H9 (cell line): ENCODE data around the gene TOMM40L. TPM values are rescaled to one million over a fixed set of nuclear protein-coding genes. Genes with fewer than 3 reads are reported as not detected.

ENCODE experiments used
- DNase-seq: peaks from one replicate; pipeline ENCODE4 v3.0.0-alpha.2; 2017
- H2AFZ ChIP-seq: one replicate; pipeline ENCODE4 v1.6.1; 2013; ENCODE audit warnings: mild to moderate bottlenecking, low read length, control low read depth, moderate library complexity
- H2AK5ac ChIP-seq: 2 replicates; pipeline ENCODE4 v1.6.1; 2013; ENCODE audit warnings: low read length, control low read depth, mixed read lengths; ENCODE audit not compliant: insufficient read length
- H2BK120ac ChIP-seq: one replicate; pipeline ENCODE4 v1.6.1; 2013; ENCODE audit warnings: low read depth, mild to moderate bottlenecking, low read length, control low read depth, inconsistent platforms; ENCODE audit not compliant: poor library complexity, severe bottlenecking
- H2BK12ac ChIP-seq: 2 replicates; pipeline ENCODE4 v1.6.1; 2013; ENCODE audit warnings: low read length, control low read depth, mixed read lengths, low read depth; ENCODE audit not compliant: insufficient read length
- H2BK15ac ChIP-seq: 2 replicates; pipeline ENCODE4 v1.6.1; 2013; ENCODE audit warnings: low read depth, low read length, control low read depth
- H2BK20ac ChIP-seq: one replicate; pipeline ENCODE4 v1.6.1; 2013; ENCODE audit warnings: low read depth, mild to moderate bottlenecking, low read length, control low read depth, inconsistent platforms; ENCODE audit not compliant: poor library complexity, severe bottlenecking
- H2BK5ac ChIP-seq: 2 replicates; pipeline ENCODE4 v1.6.1; 2013; ENCODE audit warnings: low read length, control low read depth, mixed read lengths; ENCODE audit not compliant: insufficient read length
- H3K14ac ChIP-seq: 2 replicates; pipeline ENCODE4 v1.6.1; 2013; ENCODE audit warnings: low read length, control low read depth; ENCODE audit not compliant: insufficient read depth
- H3K18ac ChIP-seq: 2 replicates; pipeline ENCODE4 v1.6.1; 2013; ENCODE audit warnings: low read depth, mild to moderate bottlenecking, mixed read lengths, low read length, control low read depth; ENCODE audit not compliant: insufficient read length
- H3K23ac ChIP-seq: 2 replicates; pipeline ENCODE4 v1.6.1; 2013; ENCODE audit warnings: low read length, control low read depth, mixed read lengths, low read depth; ENCODE audit not compliant: insufficient read length
- H3K23me2 ChIP-seq: 2 replicates; pipeline ENCODE4 v1.6.1; 2013; ENCODE audit warnings: low read depth, mild to moderate bottlenecking, mixed read lengths, low read length, control low read depth; ENCODE audit not compliant: insufficient read length, poor library complexity, severe bottlenecking
- H3K27ac ChIP-seq: 2 replicates; pipeline ENCODE4 v1.5.1; 2013; ENCODE audit warnings: low read length, control low read depth, mixed read lengths, low read depth; ENCODE audit not compliant: insufficient read length
- H3K27me3 ChIP-seq: 2 replicates; pipeline ENCODE4 v1.6.1; 2013; ENCODE audit warnings: low read length, control low read depth, inconsistent platforms; ENCODE audit not compliant: insufficient read depth
- H3K4ac ChIP-seq: 2 replicates; pipeline ENCODE4 v1.6.1; 2013; ENCODE audit warnings: low read depth, mild to moderate bottlenecking, control low read depth, inconsistent platforms, low read length, moderate library complexity
- H3K4me1 ChIP-seq: 2 replicates; pipeline ENCODE4 v1.6.1; 2013; ENCODE audit warnings: low read length, control low read depth, inconsistent platforms; ENCODE audit not compliant: insufficient read depth
- H3K4me2 ChIP-seq: 2 replicates; pipeline ENCODE4 v1.6.1; 2013; ENCODE audit warnings: low read length, control low read depth, mixed read lengths; ENCODE audit not compliant: insufficient read length, insufficient read depth
- H3K56ac ChIP-seq: 2 replicates; pipeline ENCODE4 v1.6.1; 2013; ENCODE audit warnings: low read depth, mild to moderate bottlenecking, mixed read lengths, low read length, control low read depth; ENCODE audit not compliant: insufficient read length
- H3K79me1 ChIP-seq: 2 replicates; pipeline ENCODE4 v1.6.1; 2013; ENCODE audit warnings: low read depth, mild to moderate bottlenecking, moderate library complexity, low read length, control low read depth, inconsistent platforms; ENCODE audit not compliant: insufficient read depth, poor library complexity, severe bottlenecking
- H3K79me2 ChIP-seq: 2 replicates; pipeline ENCODE4 v1.6.1; 2013; ENCODE audit warnings: low read length, control low read depth, inconsistent platforms; ENCODE audit not compliant: insufficient read depth
- H3K9ac ChIP-seq: 2 replicates; pipeline ENCODE4 v1.6.1; 2013; ENCODE audit warnings: low read length, control low read depth, mixed read lengths; ENCODE audit not compliant: insufficient read length; ENCODE audit errors: extremely low read depth
- H3K9me3 ChIP-seq: one replicate; pipeline ENCODE4 v1.6.1; 2013; ENCODE audit warnings: low read depth, low read length, inconsistent platforms; ENCODE audit not compliant: control insufficient read depth
- H3T11ph ChIP-seq: one replicate; pipeline ENCODE4 v1.6.1; 2013; ENCODE audit warnings: mild to moderate bottlenecking, low read length, control low read depth, inconsistent platforms
- H4K20me1 ChIP-seq: one replicate; pipeline ENCODE4 v1.6.1; 2013; ENCODE audit not compliant: control insufficient read depth, insufficient read length, insufficient read depth
- H4K5ac ChIP-seq: 2 replicates; pipeline ENCODE4 v1.6.1; 2013; ENCODE audit warnings: low read depth, mild to moderate bottlenecking, mixed read lengths, low read length, control low read depth; ENCODE audit not compliant: insufficient read length
- H4K8ac ChIP-seq: replicated peaks from 2 replicates; pipeline ENCODE4 v1.6.1; 2013; ENCODE audit warnings: low read length, control low read depth, mixed read lengths, low read depth; ENCODE audit not compliant: insufficient read length
- H4K91ac ChIP-seq: 2 replicates; pipeline ENCODE4 v1.6.1; 2013; ENCODE audit warnings: low read depth, mild to moderate bottlenecking, moderate library complexity, mixed read lengths, low read length, control low read depth; ENCODE audit not compliant: insufficient read length
- H3K27ac Mint-ChIP-seq, 3 experiments: 2 replicates in 2 of 3; 3 replicates in 1 of 3; pipeline ENCODE4 v1.8.0; 2020 to 2021; ENCODE audit warnings: mixed read lengths in 3 of 3, mild to moderate bottlenecking in 1 of 3, moderate library complexity in 1 of 3
- H3K27me3 Mint-ChIP-seq: 2 replicates; pipeline ENCODE4 v1.8.0; 2021; ENCODE audit warnings: low read depth, mild to moderate bottlenecking, moderate library complexity, mixed read lengths
- H3K36me3 Mint-ChIP-seq, 3 experiments: 2 replicates in 2 of 3; 3 replicates in 1 of 3; pipeline ENCODE4 v1.8.0; 2020 to 2021; ENCODE audit warnings: low read depth in 3 of 3, mixed read lengths in 3 of 3; ENCODE audit not compliant: insufficient read depth in 1 of 3
- H3K4me1 Mint-ChIP-seq, 2 experiments: 2 replicates each; pipeline ENCODE4 v1.8.0; 2020; ENCODE audit warnings: mixed read lengths in 2 of 2
- H3K4me3 Mint-ChIP-seq, 2 experiments: 2 replicates in 1 of 2; 3 replicates in 1 of 2; pipeline ENCODE4 v1.8.0; 2020 to 2021; ENCODE audit warnings: mild to moderate bottlenecking in 2 of 2, mixed read lengths in 2 of 2, moderate library complexity in 1 of 2
- H3K9me3 Mint-ChIP-seq, 2 experiments: 2 replicates in 1 of 2; 3 replicates in 1 of 2; pipeline ENCODE4 v1.8.0; 2020; ENCODE audit warnings: mild to moderate bottlenecking in 2 of 2, mixed read lengths in 2 of 2, moderate library complexity in 1 of 2
- WGBS: extraction: QIAGEN DNeasy Blood & Tissue Kit; methylation state at CpG from one replicate; pipeline ENCODE4 v1.1.7; 2013; ENCODE audit warnings: missing lambda C conversion rate, low lambda C conversion rate, mixed read lengths; ENCODE audit not compliant: insufficient read length; ENCODE audit errors: extremely low coverage; 5-methylcytosine and 5-hydroxymethylcytosine counted together
- total RNA-seq: library from RNA; stranded (reverse); gene quantifications from 2 replicates; pipeline ENCODE4 v1.2.1, GENCODE V29; 2021
- TF ChIP-seq, protein P1 (sequence below): fragments of 200-600 bp; sonication (generic); conservative IDR thresholded peaks from 3 replicates; pipeline ENCODE4 v1.8.0; 2021; ENCODE audit warnings: antibody characterized with exemption, mild to moderate bottlenecking

Gene TOMM40L
- total RNA-seq, 1 experiment from 2014 or later: 13.5 TPM

DNA sequence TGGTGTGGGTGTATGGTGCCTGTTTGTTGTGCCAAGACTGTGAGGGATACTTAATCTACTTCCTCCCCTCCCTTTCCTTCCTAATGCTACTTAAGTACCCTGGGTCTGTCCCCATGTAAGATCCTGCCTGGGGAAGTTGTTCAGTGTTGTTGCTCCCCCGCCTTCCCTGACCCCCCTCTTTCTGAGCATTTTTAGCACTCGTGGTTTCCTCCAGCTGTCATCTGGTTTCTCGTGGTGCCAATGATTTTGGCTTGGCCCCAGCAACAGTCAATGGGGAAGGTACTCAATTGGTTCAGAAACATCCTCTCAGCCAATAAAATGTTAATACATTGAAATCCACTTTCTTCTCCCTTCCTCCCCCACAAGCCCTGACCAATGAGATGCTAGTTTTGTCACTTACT, 40.6 kb upstream of the TOMM40L start:
- Histone ChIP-seq H2AFZ (no peak overlapping the region), H3K79me2 (no peaks in the 10 kb centered on the region), H3K56ac (no peak overlapping the region), H2BK20ac (no peak overlapping the region), H3K27ac (no peak overlapping the region), H4K5ac (no peak overlapping the region), H3K23me2 (no peaks in the 10 kb centered on the region), H3K27me3 (no peaks in the 10 kb centered on the region), H4K20me1 (peaks cover 3% of the 10 kb centered on the region), H3K4ac (no peak overlapping the region), H3K18ac (no peak overlapping the region), H3K9me3 (no peaks in the 10 kb centered on the region), H4K91ac (no peak overlapping the region), H2AK5ac (no peak overlapping the region), H4K8ac (no peak overlapping the region), H3K79me1 (no peaks in the 10 kb centered on the region), H3K23ac (no peak overlapping the region), H3K14ac (no peak overlapping the region), H3K4me2 (no peak overlapping the region), H2BK15ac (no peak overlapping the region), H3T11ph (no peak overlapping the region), H2BK120ac (no peak overlapping the region), H3K9ac (no peak overlapping the region), H2BK12ac (no peak overlapping the region), H2BK5ac (no peak overlapping the region), H3K4me1 (no peaks in the 10 kb centered on the region)
- no peak for DNase-seq
- Mint-ChIP-seq H3K27ac (0 out of 7 replicates have a peak overlapping the region, but pooled peaks of 1 of the 3 experiments have one; percentile 6), H3K36me3 (no peaks in the 10 kb centered on the region), H3K4me3 (no peak overlapping the region), H3K4me1 (peaks cover 4 to 7% of the 10 kb centered on the region in 2 experiments; a peak in 3 of 4 replicates), H3K27me3 (peaks cover 2% of the 10 kb centered on the region; the same call in 1 of the 2 replicates), H3K9me3 (no peaks in the 10 kb centered on the region)
- TF ChIP-seq, protein P1, sequence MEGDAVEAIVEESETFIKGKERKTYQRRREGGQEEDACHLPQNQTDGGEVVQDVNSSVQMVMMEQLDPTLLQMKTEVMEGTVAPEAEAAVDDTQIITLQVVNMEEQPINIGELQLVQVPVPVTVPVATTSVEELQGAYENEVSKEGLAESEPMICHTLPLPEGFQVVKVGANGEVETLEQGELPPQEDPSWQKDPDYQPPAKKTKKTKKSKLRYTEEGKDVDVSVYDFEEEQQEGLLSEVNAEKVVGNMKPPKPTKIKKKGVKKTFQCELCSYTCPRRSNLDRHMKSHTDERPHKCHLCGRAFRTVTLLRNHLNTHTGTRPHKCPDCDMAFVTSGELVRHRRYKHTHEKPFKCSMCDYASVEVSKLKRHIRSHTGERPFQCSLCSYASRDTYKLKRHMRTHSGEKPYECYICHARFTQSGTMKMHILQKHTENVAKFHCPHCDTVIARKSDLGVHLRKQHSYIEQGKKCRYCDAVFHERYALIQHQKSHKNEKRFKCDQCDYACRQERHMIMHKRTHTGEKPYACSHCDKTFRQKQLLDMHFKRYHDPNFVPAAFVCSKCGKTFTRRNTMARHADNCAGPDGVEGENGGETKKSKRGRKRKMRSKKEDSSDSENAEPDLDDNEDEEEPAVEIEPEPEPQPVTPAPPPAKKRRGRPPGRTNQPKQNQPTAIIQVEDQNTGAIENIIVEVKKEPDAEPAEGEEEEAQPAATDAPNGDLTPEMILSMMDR: no peak
- WGBS: no CpG with 5 or more reads among the region's 3 CpGs
